Measurements from ENCODE around the gene UNC13C. TPM values are rescaled to one million over a fixed set of nuclear protein-coding genes. Genes with fewer than 3 reads are reported as not detected.

UNC13C gene
- total and polyA plus RNA-seq, 10 of the 15 experiments (the other 5 are each of a cell fraction or from before 2014, with no cell fraction given): 9.9 to 81.3 (median 25.0) TPM

DNA sequence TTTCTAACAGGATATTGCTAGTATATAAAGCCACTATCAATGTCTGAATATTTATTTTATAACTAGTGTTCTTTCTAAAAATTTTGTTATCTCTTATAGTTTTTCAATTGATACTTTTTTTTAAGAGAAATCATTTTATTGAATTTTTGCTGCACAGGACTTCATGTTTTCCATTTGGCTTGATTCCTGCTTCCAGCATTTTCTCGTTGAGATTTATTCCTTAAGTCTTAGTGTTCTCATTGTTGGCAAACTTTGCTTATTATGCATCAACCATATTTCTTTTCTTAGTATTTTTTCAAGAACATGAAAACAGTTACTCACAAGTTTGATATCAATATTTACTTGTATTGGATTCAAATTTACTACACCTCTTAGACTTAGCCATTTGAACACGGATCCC is 113.4 kb downstream of the UNC13C start:
- 0% methylated on average over 2 of the region's 2 CpGs for WGBS (ENCODE audit: insufficient coverage, insufficient replicate concordance, low lambda C conversion rate, missing lambda C conversion rate)
- in situ Hi-C loops (cut with MboI): no loop called here

DNA sequence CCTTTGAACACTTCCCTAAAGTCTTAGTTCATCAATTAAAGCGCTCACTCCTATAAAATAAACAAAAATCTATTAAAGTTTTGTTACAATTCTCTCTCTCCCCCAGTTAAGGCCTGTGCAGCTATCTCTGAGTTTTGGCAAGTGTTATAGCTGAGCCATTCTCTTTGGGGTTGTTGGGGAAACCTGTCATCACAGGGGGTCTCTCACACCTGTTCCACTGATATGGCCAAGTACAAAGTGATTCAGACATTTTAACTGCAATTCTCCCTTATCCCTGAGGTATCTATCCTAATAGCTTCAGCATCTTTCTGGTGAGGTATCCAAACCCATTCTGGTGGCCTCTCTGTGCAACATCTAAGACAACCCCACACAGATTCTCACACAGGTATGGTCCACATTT is 116.4 kb downstream of the UNC13C start:
- H3K36me3 ChIP-seq (ENCODE audit: control insufficient read depth in 2 of 2, insufficient read depth in 2 of 2, low read length in 1 of 2): no peaks in the 10 kb centered on the region
- 0% methylated on average over 1 of the region's 1 CpG for WGBS (ENCODE audit: insufficient coverage, insufficient replicate concordance, low lambda C conversion rate, missing lambda C conversion rate)
- H3K27ac ChIP-seq (ENCODE audit: control insufficient read depth, insufficient read depth): no peak overlapping the region
- no peaks in the 10 kb centered on the region for H3K27me3 ChIP-seq (replicated peaks in 1 of 2; ENCODE audit: control insufficient read depth in 2 of 2, insufficient read depth in 2 of 2, low read length in 1 of 2)
- ChIA-PET SMC1A (ENCODE audit: uncharacterized antibody, unreplicated experiment) (interaction anchor here (0.9 to 15.1 kb wide), 4 partner anchors 3 to 132 kb away, joined by 3 to 164 read pairs (median 84); no protein-coding TSS in a partner anchor), CTCF (interaction anchor here (1.0 kb wide), 1 partner anchor 42 kb away, joined by 3 read pairs; no protein-coding TSS in a partner anchor), POLR2A (interaction anchor here (1.3 kb wide), 1 partner anchor 9 kb away, joined by 3 read pairs; no protein-coding TSS in a partner anchor), RAD21 (ENCODE audit: unreplicated experiment) (interaction anchor here (0.8 to 2.1 kb wide), 4 partner anchors 12 to 602 kb away, joined by 3 to 6 read pairs (median 4); no protein-coding TSS in a partner anchor)
- no peaks in the 10 kb centered on the region for H3K4me1 ChIP-seq (ENCODE audit: control insufficient read depth, insufficient read depth, low read length)
- no TSS peak for BruUV-seq (replicated peaks)
- no peak overlapping the region for H2AFZ ChIP-seq (ENCODE audit: control insufficient read depth, low read depth, low read length)
- DNase-seq (ENCODE audit: low read depth, low spot score) (no peak), FAIRE-seq (no peak), ATAC-seq (no peak)
- in situ Hi-C loops (cut with MboI): no loop called here
- no peaks in the 10 kb centered on the region for H4K20me1 ChIP-seq (ENCODE audit: control insufficient read depth, insufficient read depth)
- H3K9me3 ChIP-seq (replicated peaks; ENCODE audit: control insufficient read depth, insufficient read depth, low read length): no peaks in the 10 kb centered on the region
- H3K4me2 ChIP-seq (ENCODE audit: control insufficient read depth, insufficient read depth): no peak overlapping the region
- no peaks in the 10 kb centered on the region for H3K79me2 ChIP-seq (ENCODE audit: control insufficient read depth, insufficient read depth, low read length)
- no peak overlapping the region for H3K9ac ChIP-seq (ENCODE audit: control insufficient read depth, insufficient read depth, low read length)
- intact Hi-C loops (cut with micrococcal nuclease; ENCODE audit: unreplicated experiment): no loop called here
- no peak overlapping the region for H3K4me3 ChIP-seq
- no peak for TF ChIP-seq POLR2AphosphoS2 (IDR thresholded peaks at IDR 0.05; ENCODE audit: low read depth, low read length)
- no peak for TF ChIP-seq SIN3A (IDR thresholded peaks at IDR 0.05; ENCODE audit: low read depth, low read length)
- TF ChIP-seq, protein P1, sequence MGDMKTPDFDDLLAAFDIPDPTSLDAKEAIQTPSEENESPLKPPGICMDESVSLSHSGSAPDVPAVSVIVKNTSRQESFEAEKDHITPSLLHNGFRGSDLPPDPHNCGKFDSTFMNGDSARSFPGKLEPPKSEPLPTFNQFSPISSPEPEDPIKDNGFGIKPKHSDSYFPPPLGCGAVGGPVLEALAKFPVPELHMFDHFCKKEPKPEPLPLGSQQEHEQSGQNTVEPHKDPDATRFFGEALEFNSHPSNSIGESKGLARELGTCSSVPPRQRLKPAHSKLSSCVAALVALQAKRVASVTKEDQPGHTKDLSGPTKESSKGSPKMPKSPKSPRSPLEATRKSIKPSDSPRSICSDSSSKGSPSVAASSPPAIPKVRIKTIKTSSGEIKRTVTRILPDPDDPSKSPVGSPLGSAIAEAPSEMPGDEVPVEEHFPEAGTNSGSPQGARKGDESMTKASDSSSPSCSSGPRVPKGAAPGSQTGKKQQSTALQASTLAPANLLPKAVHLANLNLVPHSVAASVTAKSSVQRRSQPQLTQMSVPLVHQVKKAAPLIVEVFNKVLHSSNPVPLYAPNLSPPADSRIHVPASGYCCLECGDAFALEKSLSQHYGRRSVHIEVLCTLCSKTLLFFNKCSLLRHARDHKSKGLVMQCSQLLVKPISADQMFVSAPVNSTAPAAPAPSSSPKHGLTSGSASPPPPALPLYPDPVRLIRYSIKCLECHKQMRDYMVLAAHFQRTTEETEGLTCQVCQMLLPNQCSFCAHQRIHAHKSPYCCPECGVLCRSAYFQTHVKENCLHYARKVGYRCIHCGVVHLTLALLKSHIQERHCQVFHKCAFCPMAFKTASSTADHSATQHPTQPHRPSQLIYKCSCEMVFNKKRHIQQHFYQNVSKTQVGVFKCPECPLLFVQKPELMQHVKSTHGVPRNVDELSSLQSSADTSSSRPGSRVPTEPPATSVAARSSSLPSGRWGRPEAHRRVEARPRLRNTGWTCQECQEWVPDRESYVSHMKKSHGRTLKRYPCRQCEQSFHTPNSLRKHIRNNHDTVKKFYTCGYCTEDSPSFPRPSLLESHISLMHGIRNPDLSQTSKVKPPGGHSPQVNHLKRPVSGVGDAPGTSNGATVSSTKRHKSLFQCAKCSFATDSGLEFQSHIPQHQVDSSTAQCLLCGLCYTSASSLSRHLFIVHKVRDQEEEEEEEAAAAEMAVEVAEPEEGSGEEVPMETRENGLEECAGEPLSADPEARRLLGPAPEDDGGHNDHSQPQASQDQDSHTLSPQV (IDR thresholded peaks at IDR 0.05): no peak
- TF ChIP-seq ELK1 (IDR thresholded peaks at IDR 0.05; ENCODE audit: low read depth, low read length): no peak
- no peak for TF ChIP-seq BCL11A (IDR thresholded peaks at IDR 0.05; ENCODE audit: low read depth, low read length)
- no peak for TF ChIP-seq NRF1 (conservative IDR thresholded peaks at IDR 0.05; ENCODE audit: low read depth, low read length)
- no peak for TF ChIP-seq KDM1A (IDR thresholded peaks at IDR 0.05; ENCODE audit: borderline replicate concordance)
- TF ChIP-seq POLR2A (IDR thresholded peaks at IDR 0.05; ENCODE audit: low read depth, low read length): no peak
- no peak for TF ChIP-seq TCF7 (IDR thresholded peaks at IDR 0.05; ENCODE audit: borderline replicate concordance)
- no peak for TF ChIP-seq CREM (IDR thresholded peaks at IDR 0.05; ENCODE audit: low read depth)
- no peak for TF ChIP-seq NFXL1 (IDR thresholded peaks at IDR 0.05; ENCODE audit: borderline replicate concordance)

More for the DNA sequence above, 113.4 kb downstream of the UNC13C start:
- H4K20me1 ChIP-seq (ENCODE audit: control insufficient read depth, insufficient read depth): no peaks in the 10 kb centered on the region
- no peaks in the 10 kb centered on the region for H3K36me3 ChIP-seq (ENCODE audit: control insufficient read depth in 2 of 2, insufficient read depth in 2 of 2, low read length in 1 of 2)
- no peak for ATAC-seq
- RAD21 ChIA-PET (ENCODE audit: unreplicated experiment): interaction anchor here (0.7 to 11.1 kb wide), 9 partner anchors 8 to 428 kb away, joined by 3 to 122 read pairs (median 5); no protein-coding TSS in a partner anchor
- no peak for DNase-seq (ENCODE audit: low read depth, low spot score)
- no peaks in the 10 kb centered on the region for H3K9me3 ChIP-seq (replicated peaks; ENCODE audit: control insufficient read depth, insufficient read depth, low read length)
- H3K4me1 ChIP-seq (ENCODE audit: control insufficient read depth, insufficient read depth, low read length): no peaks in the 10 kb centered on the region
- H3K9ac ChIP-seq (ENCODE audit: control insufficient read depth, insufficient read depth, low read length): no peak overlapping the region
- CTCF ChIA-PET: interaction anchor here (1.4 kb wide), 1 partner anchor 9 kb away, joined by 3 read pairs; no protein-coding TSS in a partner anchor
- no peak overlapping the region for H3K4me2 ChIP-seq (ENCODE audit: control insufficient read depth, insufficient read depth)
- no TSS peak for BruUV-seq (replicated peaks)
- intact Hi-C loops (cut with micrococcal nuclease; ENCODE audit: unreplicated experiment): no loop called here
- no peak overlapping the region for H3K27ac ChIP-seq (ENCODE audit: control insufficient read depth, insufficient read depth)
- POLR2A ChIA-PET: no interaction called here
- H3K27me3 ChIP-seq (replicated peaks in 1 of 2; ENCODE audit: control insufficient read depth in 2 of 2, insufficient read depth in 2 of 2, low read length in 1 of 2): no peaks in the 10 kb centered on the region
- no peak for TF ChIP-seq NBN (IDR thresholded peaks at IDR 0.05)
- TF ChIP-seq FOXK2 (IDR thresholded peaks at IDR 0.05): no peak
- TF ChIP-seq RAD51 (IDR thresholded peaks at IDR 0.05): no peak
- no peak overlapping the region for H3K4me3 ChIP-seq
- H2AFZ ChIP-seq (ENCODE audit: control insufficient read depth, low read depth, low read length): no peak overlapping the region
- no peaks in the 10 kb centered on the region for H3K79me2 ChIP-seq (ENCODE audit: control insufficient read depth, insufficient read depth, low read length)
- SMC1A ChIA-PET (ENCODE audit: uncharacterized antibody, unreplicated experiment): interaction anchor here (0.9 to 15.1 kb wide), 8 partner anchors 4 to 424 kb away, joined by 3 to 164 read pairs (median 4); no protein-coding TSS in a partner anchor
- FAIRE-seq: no peak

Data from GM12878 (cell line).